Measurements from ENCODE around the gene KRTAP5-2. TPM values are rescaled to one million over a fixed set of nuclear protein-coding genes. Genes with fewer than 3 reads are reported as not detected.

KRTAP5-2 gene
- total and polyA plus RNA-seq, 2 of the 8 experiments (the other 6 are each of a cell fraction or from before 2014, with no cell fraction given), result not detected

GRCh38 chr11:1549338-1550330, 48.5 kb downstream of the KRTAP5-2 start:
- DNase-seq (ENCODE audit: low read depth in 1 of 2, low spot score in 2 of 2) (no peak), FAIRE-seq (no peak)
- TF ChIP-seq PHF8 (conservative IDR thresholded peaks at IDR 0.05; ENCODE audit: low read depth, low read length) (no peak), CTCF (IDR thresholded peaks at IDR 0.05; ENCODE audit: control extremely low read depth in 1 of 3, insufficient read depth in 1 of 3, low read depth in 1 of 3, low read length in 3 of 3) (peak in 2 of 3 experiments; percentile 5 to 19; a peak in 1 of 4 replicates)
- peak overlapping the region; percentile 90; the same call in 1 of the 2 replicates for H2BK12ac ChIP-seq (ENCODE audit: low read depth, low read length)
- H3K36me3 ChIP-seq (ENCODE audit: control insufficient read depth in 2 of 4, insufficient read depth in 4 of 4, low read length in 3 of 4), result no peaks in the 10 kb centered on the region
- no peak overlapping the region for H3K56ac ChIP-seq (replicated peaks; ENCODE audit: insufficient read length, low read depth, low read length)
- H2AFZ ChIP-seq (ENCODE audit: low read length), result no peak overlapping the region
- no peak overlapping the region for H3K23ac ChIP-seq (ENCODE audit: insufficient read length)
- no peak overlapping the region for H3K18ac ChIP-seq (ENCODE audit: extremely low read depth, low read length)
- peak overlapping the region in 1 of 4 experiments; percentile 64; a peak in 1 of 8 replicates for H3K4me3 ChIP-seq (ENCODE audit: extremely low read depth in 1 of 4, insufficient read depth in 2 of 4, low read depth in 3 of 4, low read length in 4 of 4)
- no peak overlapping the region for H3K14ac ChIP-seq (ENCODE audit: insufficient read length)
- H3K79me1 ChIP-seq (ENCODE audit: low read depth, low read length), result no peaks in the 10 kb centered on the region
- H2BK5ac ChIP-seq (ENCODE audit: low read depth, low read length), result no peak overlapping the region; the same call in 1 of the 2 replicates
- no peaks in the 10 kb centered on the region for H4K20me1 ChIP-seq (replicated peaks in 1 of 2; ENCODE audit: control insufficient read depth in 1 of 2, insufficient read depth in 2 of 2, low read length in 2 of 2)
- H2BK20ac ChIP-seq (ENCODE audit: low read length), result peak overlapping the region; percentile 48; the same call in 1 of the 2 replicates
- no peaks in the 10 kb centered on the region for H3K79me2 ChIP-seq (ENCODE audit: control insufficient read depth in 1 of 2, insufficient read depth in 2 of 2, low read length in 2 of 2)
- H3K4me2 ChIP-seq (ENCODE audit: insufficient read depth in 1 of 2, low read depth in 2 of 2, low read length in 2 of 2), result no peak overlapping the region; a peak in 1 of 4 replicates
- peaks cover 3 to 27% (median 14%) of the 10 kb centered on the region in 4 experiments for H3K4me1 ChIP-seq (replicated peaks in 1 of 4; ENCODE audit: control insufficient read depth in 3 of 4, insufficient read depth in 4 of 4, low read length in 3 of 4)
- H2BK120ac ChIP-seq (replicated peaks; ENCODE audit: low read depth, low read length), result no peak overlapping the region
- no peaks in the 10 kb centered on the region for H3K9me3 ChIP-seq (ENCODE audit: insufficient read depth in 2 of 2, low read depth in 1 of 2, low read length in 1 of 2)
- peaks cover 15 to 59% (median 47%) of the 10 kb centered on the region in 4 experiments for H3K27me3 ChIP-seq (replicated peaks in 1 of 4; ENCODE audit: control insufficient read depth in 3 of 4, extremely low read depth in 1 of 4, insufficient read depth in 3 of 4, low read length in 3 of 4)
- no peak overlapping the region for H3K9ac ChIP-seq (replicated peaks in 1 of 4; ENCODE audit: extremely low read depth in 1 of 4, low read depth in 3 of 4, low read length in 3 of 4)
- H3K23me2 ChIP-seq (ENCODE audit: low read depth, low read length), result peaks cover 26% of the 10 kb centered on the region; the same call in 1 of the 2 replicates
- CTCF ChIA-PET (ENCODE audit: partially characterized antibody), result interaction anchor here (0.6 to 7.2 kb wide), 9 partner anchors 11 to 260 kb away, joined by 3 to 144 read pairs (median 4); no protein-coding TSS in a partner anchor
- POLR2A ChIA-PET (ENCODE audit: partially characterized antibody), result interaction anchor here (1.0 to 5.4 kb wide), 5 partner anchors 9 to 24 kb away, joined by 3 to 60 read pairs (median 12); no protein-coding TSS in a partner anchor
- H4K8ac ChIP-seq (ENCODE audit: extremely low read depth, insufficient read depth, low read length), result no peak overlapping the region; the same call in 1 of the 2 replicates
- H4K91ac ChIP-seq (replicated peaks; ENCODE audit: insufficient read length, low read length), result peak overlapping the region; percentile 96
- H2BK15ac ChIP-seq (ENCODE audit: low read length), result peak overlapping the region; percentile 81; the same call in 1 of the 2 replicates
- no peak overlapping the region for H4K5ac ChIP-seq (ENCODE audit: insufficient read length, low read depth, low read length)
- peak overlapping the region; percentile 66; the same call in 1 of the 2 replicates for H2AK5ac ChIP-seq (ENCODE audit: low read depth, low read length)
- 85% methylated on average over 12 of the region's 13 CpGs; no CpG with 5 or more reads in 1 of the 2 experiments for WGBS, 2 experiments (ENCODE audit: extremely low coverage in 1 of 2, insufficient coverage in 1 of 2, insufficient read length in 1 of 2, insufficient replicate concordance in 2 of 2, low coverage in 1 of 2, low lambda C conversion rate in 2 of 2, missing lambda C conversion rate in 1 of 2)
- peak overlapping the region; percentile 32 for H3K4ac ChIP-seq (replicated peaks; ENCODE audit: insufficient read length, low read depth, low read length)
- no peak overlapping the region for H3K27ac ChIP-seq (ENCODE audit: low read depth, low read length)

Data from H1 (cell line).